Panc1 (cell line): ENCODE measurements around the gene CRY2.

Experiments
- POLR2AphosphoS5 ChIP-seq: IDR thresholded peaks from 2 replicates; pipeline ENCODE4 v1.6.1; 2012; ENCODE audit warnings: mild to moderate bottlenecking, low read depth, low read length, moderate library complexity
- TF ChIP-seq, protein P1 (sequence below): fragments of 450-650 bp; IDR thresholded peaks from 2 replicates; pipeline ENCODE4 v1.5.1; 2017; ENCODE audit warnings: mild to moderate bottlenecking
- TF ChIP-seq, protein P2 (sequence below), 2 experiments: IDR thresholded peaks; 2 replicates each; pipeline ENCODE4 v1.6.1; 2011 to 2012; ENCODE audit warnings: low read depth in 2 of 2, control low read depth in 1 of 2, low read length in 1 of 2, mild to moderate bottlenecking in 1 of 2, moderate library complexity in 1 of 2; ENCODE audit not compliant: insufficient read depth in 1 of 2

DNA sequence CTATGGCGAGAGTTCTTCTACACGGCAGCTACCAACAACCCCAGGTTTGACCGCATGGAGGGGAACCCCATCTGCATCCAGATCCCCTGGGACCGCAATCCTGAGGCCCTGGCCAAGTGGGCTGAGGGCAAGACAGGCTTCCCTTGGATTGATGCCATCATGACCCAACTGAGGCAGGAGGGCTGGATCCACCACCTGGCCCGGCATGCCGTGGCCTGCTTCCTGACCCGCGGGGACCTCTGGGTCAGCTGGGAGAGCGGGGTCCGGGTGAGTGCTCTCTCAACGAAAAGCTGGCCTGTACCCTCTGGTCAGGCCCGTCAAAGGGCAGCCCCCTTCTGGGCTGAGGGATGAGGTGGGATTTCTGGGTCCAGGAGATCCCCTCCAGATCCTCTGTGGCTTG is 22.3 kb downstream of the CRY2 start:
- TF ChIP-seq, protein P1, sequence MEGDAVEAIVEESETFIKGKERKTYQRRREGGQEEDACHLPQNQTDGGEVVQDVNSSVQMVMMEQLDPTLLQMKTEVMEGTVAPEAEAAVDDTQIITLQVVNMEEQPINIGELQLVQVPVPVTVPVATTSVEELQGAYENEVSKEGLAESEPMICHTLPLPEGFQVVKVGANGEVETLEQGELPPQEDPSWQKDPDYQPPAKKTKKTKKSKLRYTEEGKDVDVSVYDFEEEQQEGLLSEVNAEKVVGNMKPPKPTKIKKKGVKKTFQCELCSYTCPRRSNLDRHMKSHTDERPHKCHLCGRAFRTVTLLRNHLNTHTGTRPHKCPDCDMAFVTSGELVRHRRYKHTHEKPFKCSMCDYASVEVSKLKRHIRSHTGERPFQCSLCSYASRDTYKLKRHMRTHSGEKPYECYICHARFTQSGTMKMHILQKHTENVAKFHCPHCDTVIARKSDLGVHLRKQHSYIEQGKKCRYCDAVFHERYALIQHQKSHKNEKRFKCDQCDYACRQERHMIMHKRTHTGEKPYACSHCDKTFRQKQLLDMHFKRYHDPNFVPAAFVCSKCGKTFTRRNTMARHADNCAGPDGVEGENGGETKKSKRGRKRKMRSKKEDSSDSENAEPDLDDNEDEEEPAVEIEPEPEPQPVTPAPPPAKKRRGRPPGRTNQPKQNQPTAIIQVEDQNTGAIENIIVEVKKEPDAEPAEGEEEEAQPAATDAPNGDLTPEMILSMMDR: no peak
- TF ChIP-seq POLR2AphosphoS5: no peak
- TF ChIP-seq, protein P2, sequence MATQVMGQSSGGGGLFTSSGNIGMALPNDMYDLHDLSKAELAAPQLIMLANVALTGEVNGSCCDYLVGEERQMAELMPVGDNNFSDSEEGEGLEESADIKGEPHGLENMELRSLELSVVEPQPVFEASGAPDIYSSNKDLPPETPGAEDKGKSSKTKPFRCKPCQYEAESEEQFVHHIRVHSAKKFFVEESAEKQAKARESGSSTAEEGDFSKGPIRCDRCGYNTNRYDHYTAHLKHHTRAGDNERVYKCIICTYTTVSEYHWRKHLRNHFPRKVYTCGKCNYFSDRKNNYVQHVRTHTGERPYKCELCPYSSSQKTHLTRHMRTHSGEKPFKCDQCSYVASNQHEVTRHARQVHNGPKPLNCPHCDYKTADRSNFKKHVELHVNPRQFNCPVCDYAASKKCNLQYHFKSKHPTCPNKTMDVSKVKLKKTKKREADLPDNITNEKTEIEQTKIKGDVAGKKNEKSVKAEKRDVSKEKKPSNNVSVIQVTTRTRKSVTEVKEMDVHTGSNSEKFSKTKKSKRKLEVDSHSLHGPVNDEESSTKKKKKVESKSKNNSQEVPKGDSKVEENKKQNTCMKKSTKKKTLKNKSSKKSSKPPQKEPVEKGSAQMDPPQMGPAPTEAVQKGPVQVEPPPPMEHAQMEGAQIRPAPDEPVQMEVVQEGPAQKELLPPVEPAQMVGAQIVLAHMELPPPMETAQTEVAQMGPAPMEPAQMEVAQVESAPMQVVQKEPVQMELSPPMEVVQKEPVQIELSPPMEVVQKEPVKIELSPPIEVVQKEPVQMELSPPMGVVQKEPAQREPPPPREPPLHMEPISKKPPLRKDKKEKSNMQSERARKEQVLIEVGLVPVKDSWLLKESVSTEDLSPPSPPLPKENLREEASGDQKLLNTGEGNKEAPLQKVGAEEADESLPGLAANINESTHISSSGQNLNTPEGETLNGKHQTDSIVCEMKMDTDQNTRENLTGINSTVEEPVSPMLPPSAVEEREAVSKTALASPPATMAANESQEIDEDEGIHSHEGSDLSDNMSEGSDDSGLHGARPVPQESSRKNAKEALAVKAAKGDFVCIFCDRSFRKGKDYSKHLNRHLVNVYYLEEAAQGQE (IDR thresholded peaks at IDR 0.05; ENCODE audit: insufficient read depth in 1 of 2, low read depth in 2 of 2, low read length in 1 of 2): no peak
